ENCODE data around the gene PEX5L.

DNA sequence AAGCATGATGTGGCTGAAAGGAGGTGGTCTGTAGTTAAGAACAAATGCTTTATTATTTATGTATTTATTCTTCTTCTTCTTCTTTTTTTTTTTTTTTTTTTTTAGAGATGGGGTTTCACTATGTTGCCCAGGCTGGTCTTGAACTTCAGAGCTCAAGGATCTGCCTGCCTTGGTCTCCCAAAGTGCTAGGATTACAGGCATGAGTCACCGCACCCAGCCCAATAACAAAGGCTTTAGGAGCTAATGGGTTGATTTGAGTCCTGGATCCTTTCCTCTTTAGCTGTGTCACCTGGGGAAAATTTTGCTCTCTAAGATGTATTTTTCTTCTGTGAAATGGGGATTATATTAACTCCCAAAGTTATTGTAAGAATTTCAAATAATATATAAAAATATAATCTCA, 168.8 kb downstream of the PEX5L start:
- no peak for TF ChIP-seq TAF1 (IDR thresholded peaks at IDR 0.05; ENCODE audit: borderline replicate concordance, insufficient read depth, low read length)
- no peak for TF ChIP-seq POLR2AphosphoS5 (IDR thresholded peaks at IDR 0.05; ENCODE audit: low read depth, low read length)
- TF ChIP-seq, protein P1, sequence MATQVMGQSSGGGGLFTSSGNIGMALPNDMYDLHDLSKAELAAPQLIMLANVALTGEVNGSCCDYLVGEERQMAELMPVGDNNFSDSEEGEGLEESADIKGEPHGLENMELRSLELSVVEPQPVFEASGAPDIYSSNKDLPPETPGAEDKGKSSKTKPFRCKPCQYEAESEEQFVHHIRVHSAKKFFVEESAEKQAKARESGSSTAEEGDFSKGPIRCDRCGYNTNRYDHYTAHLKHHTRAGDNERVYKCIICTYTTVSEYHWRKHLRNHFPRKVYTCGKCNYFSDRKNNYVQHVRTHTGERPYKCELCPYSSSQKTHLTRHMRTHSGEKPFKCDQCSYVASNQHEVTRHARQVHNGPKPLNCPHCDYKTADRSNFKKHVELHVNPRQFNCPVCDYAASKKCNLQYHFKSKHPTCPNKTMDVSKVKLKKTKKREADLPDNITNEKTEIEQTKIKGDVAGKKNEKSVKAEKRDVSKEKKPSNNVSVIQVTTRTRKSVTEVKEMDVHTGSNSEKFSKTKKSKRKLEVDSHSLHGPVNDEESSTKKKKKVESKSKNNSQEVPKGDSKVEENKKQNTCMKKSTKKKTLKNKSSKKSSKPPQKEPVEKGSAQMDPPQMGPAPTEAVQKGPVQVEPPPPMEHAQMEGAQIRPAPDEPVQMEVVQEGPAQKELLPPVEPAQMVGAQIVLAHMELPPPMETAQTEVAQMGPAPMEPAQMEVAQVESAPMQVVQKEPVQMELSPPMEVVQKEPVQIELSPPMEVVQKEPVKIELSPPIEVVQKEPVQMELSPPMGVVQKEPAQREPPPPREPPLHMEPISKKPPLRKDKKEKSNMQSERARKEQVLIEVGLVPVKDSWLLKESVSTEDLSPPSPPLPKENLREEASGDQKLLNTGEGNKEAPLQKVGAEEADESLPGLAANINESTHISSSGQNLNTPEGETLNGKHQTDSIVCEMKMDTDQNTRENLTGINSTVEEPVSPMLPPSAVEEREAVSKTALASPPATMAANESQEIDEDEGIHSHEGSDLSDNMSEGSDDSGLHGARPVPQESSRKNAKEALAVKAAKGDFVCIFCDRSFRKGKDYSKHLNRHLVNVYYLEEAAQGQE (IDR thresholded peaks at IDR 0.05; ENCODE audit: insufficient read depth in 1 of 2, low read depth in 2 of 2, low read length in 2 of 2) = no peak
- no peak for TF ChIP-seq SIN3A (IDR thresholded peaks at IDR 0.05; ENCODE audit: borderline replicate concordance, insufficient read depth, low read length)
- no peak for TF ChIP-seq FOXP2 (optimal IDR thresholded peaks at IDR 0.05; ENCODE audit: borderline replicate concordance, extremely low read depth, extremely low read length, insufficient read depth)

All from PFSK-1 (cell line).